GM04503 (cell line): ENCODE results near the gene KCNJ5.

Experiments used
- DNase-seq: peaks from one replicate; pipeline ENCODE4 v3.0.0-alpha.2; 2012; ENCODE audit warnings: low read depth

The KCNJ5 gene

DNA sequence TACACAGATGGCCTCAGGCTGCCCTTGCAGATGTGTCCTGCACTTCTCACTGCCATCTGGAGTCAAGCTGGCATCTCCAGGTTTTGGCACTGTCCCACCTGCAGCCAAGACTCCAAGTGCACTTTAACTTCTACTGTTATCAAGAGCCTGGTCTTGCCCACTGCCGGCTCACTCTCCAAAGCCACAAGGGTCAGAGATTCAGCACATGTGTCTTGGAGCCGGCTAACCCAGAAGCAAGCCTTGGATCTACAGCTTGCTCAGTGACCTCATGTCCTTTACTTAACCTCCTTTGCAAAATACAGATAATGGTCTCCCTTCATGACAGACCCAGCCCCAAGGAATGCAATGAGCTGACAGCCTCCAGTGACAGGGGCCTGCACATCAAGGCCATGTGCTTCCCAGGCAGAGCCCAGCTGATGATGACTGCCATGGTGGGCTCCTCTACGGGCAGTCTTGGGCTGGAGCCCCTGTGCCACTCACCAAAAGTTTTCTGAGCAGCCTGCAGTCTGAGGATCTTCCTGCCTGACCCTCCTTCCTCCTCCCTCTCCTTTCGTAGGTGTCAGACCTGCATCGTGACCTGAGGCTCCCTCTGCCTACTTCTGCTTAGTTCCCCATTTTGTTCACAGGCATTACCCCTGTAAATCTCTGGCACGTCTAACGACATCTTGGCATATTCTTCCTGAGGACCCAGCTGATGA, 42.5 kb downstream of the KCNJ5 start:
- DNase-seq = no peak

GRCh38 chr11:128934351-128934750, 43.2 kb downstream of the KCNJ5 start:
- no peak for DNase-seq

DNA sequence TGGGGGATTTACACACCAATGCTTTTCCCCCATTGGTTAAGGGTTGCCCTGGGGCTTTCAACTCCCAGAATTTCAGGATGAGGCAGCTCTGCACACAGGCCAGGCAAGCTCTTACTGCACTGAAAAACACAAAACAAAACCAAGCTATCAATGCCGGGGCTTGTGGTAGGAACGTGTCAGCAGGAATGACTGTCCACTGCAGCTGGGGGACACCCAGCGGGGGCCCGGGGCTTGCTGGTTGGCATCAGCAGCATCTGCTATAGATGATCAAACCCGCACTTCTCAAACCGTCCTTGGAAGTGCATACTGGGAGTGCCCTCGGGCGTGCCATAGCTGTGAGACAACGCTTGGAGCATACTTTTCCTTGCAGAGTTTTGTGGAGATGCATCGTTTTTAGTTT, 43.8 kb downstream of the KCNJ5 start:
- no peak for DNase-seq

DNA sequence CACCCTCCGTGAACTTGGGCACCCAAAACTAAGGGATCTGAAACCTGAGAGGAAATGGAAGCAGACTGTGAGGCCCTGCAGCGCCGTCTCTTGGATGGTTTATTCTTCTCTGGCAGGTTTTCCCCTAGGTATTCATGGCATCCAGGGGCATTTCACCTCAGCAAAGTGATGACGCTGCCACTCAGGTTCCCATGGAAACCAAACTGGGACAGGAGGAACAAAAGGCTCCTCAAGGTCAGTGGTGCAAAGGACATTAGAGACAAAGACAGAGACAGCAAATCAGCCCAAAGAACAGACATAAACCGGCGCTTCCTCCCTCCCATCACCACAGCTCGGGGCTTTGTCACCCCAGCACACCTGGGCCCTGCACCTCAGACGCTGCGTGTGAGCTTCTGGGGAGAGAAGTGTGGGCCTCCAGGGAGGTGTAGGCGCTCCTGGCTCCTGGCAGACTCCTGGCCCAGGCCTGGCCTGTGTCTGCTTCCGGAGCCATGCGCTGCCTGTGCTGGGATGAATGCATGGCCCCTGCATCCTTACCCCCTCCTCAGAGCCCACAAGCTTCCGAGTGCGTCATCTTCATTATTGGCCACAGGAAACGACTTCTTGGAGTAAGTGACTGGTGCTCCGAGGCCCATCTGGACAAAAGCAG, 45.6 kb downstream of the KCNJ5 start:
- DNase-seq = no peak

DNA sequence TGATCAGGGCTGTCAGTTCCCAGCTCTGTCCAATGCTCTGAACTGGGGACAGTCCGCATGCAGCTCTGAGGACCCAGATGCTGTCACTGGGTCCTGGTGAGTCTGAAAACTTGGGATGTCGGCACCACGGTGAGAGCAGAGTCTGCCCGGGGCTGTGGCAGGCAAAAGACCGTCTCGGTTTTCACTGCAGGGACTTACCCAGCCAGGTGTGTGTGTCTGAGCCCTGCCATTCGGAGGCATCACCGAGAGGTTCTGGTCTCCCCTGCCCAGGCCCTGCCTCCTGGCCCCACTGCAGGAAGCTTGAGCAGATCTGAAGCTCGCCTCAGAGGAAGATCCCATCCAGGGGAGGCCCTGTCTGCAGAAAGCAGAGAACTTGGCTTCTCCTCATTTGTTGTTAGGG, 46.3 kb downstream of the KCNJ5 start:
- no peak for DNase-seq

DNA sequence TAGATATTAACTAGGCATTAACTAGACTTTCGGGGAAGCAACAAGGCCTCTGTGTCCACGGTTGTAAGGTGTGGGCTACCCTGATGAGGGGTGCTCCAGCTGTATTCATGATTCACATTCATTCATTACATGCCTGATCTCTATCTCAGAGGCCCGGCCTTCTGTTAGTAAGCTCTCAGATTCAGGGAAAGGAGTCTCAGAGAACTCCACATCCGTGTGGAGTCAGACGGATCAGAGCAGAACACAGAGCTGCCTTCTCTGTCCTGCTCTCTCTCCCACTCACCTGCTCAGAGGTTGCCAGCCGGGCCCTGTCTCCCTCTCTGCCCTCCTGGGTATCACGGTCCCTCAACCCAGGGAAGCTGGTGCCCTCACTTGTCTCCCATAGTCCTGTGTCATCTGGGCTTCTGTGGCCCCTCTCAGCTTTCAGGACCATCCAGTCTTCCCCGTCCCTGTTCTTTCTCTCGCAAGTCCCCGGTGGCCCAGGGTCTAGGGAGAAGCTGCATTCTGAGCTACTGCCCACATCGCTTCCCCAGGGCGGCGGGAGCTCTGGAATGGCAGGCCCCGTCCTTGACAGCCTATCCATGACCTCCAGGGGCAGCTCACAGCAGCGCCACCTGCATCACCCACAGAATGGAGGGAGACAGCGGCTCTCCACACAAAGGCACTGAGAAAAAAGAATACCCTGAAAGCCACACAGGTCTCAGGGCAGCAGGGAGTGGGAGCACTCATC, 47.2 kb downstream of the KCNJ5 start:
- no peak for DNase-seq

DNA sequence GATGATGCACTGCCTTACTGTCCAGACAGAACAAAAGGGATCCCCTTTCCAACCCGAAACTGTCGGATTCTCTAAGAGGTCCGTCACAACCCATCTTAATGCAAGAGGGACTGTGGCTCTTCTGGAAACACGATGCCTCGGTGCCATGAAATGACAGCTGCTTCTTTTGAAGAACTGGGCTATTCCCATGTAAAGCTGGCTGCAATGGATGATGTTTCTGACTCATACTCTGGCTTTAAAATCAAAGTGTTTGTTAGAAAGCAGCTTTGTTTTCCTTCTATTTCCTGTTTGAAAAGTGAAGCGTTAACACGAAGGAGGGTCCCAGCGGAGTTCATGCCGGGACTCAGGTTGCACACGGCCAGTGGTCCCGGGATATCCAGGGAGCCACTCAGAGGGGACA, 48.4 kb downstream of the KCNJ5 start:
- DNase-seq = no peak

- no peak for DNase-seq
These were observed 49.0 kb downstream of the KCNJ5 start for GRCh38 chr11:128940156-128940555.

- DNase-seq = no peak
These were observed 49.4 kb downstream of the KCNJ5 start for GRCh38 chr11:128940603-128941002.

DNA sequence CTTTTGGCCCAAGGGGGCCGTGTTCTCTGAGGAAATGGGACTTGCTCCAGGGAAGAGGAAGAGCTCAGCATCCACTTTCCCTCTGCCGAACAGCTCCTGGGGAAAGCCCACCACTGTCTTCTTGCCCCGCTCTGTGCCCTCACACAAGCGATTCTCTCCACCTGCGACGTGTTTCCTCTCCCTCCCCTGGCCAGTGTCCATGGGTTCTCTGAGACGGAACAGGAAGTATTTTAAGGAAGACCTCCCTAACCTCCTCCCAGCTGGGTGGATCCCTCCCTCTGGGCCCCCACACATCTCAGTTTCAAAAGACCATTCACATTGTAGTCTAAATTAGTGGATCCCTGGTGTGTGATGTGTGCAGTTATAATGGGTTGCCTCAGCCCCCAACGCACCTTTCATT, 50.0 kb downstream of the KCNJ5 start:
- DNase-seq = no peak

DNA sequence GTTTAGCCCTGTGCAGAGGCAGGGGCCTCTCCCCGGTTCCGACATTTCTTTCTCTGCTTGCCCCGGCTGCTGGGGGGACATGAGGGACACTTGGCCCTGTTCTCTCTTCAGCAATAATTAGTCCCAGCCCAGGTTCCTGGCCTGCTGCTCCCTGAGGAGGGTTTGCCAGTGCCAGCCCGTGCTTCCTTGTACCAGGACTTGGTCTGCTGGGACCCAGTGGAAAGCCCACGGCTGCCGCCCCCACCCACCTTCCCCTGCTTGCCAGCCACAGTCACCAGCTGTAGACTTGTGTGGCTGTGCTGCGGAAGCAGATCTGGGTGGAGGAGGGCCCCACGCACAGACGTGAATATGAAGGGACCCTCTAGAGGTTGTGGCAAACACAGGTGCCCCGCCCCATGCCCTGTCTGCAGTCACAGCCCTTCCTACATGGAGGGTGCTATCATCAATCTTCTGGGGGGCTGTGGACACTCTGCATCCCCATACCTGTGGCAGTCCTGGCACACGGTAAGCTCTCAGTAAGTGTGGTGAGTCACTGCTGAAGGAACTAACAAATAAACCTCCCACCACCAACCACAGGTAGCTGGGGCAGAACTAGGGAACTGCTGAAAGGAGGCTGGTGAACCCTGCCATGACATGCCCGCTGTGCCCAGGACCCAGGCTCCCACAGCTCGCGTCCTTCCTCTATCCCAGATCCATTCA, 50.6 kb downstream of the KCNJ5 start:
- DNase-seq = no peak

DNA sequence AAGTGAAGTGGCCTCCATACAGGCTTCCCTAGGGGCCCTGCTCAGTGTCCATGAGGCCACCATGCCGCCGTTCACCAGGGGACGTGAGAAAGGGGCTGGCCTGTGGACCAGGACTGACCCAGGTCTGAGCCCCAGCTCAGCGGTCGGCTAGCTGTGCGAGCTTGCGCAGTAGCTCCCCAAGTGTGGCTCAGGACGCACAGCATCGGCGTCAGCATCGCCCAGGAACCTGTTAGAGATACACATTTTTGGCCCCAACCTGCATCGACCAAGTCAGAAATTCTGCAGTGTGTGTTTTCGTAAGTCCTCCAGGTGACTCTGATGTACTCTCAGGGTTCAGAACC, 51.1 kb downstream of the KCNJ5 start:
- no peak for DNase-seq

DNA sequence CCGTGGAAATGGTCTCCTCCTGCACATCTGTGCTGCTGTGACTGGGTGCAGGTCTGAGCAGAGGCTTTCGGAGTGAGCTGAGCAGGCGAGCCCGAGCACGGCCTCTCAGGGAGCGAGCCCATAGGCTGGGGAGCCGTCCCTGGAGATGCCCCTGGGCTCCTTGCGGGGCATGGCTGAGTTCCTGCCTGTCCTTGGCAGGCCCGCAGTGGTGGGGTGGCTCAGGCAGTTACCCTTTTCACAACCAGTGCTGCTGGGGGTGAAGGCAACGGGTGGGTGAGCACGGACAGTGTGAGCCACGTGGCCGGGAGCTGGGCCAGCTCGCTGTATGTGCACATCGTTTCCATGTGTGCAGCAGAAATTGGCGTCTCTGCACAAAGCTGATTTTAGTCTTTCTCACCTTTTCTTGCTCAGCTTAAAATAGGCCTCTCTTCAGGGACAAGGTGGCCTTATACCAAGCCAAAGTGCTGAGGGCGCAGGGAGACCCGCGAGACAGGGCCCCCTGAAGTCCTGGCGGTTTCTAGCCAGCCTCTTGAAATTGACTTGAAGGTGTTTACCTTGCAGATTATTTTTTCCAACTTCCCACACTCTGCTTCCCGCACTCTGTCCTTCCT, 51.8 kb downstream of the KCNJ5 start, which contains the start of gene TP53AIP1:
Gene TP53AIP1, minus strand, starts transcription at position 55 of the 611 bp plus-strand sequence. CDS start 5,053 bp downstream, outside the sequence.
- no peak for DNase-seq

DNA sequence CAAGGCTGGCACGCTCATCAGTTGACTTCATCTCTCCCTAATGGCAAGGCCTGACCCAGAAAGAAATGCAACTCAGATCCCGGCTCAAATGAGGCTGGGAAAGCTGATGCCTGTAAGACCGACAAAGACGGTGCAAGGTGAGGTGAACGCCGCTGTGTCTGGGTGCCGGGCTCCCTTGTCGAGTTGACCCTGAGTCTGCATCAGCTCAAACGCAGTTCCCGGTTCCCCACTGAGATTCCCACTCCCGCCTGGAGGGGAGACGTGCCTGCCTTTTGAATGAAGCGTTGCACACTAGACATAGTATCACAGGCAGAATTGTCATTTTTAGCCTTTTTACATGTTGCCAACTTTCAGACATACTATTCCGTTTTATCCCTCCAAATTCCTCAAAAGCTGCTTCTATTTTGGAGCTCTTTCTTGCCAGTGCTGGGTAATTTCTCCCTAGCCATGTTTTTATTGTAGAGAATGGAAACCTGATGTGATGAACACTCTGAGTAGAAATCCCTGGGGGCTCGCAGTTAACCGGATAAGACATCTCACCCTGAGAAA, 52.3 kb downstream of the KCNJ5 start:
- no peak for DNase-seq

DNA sequence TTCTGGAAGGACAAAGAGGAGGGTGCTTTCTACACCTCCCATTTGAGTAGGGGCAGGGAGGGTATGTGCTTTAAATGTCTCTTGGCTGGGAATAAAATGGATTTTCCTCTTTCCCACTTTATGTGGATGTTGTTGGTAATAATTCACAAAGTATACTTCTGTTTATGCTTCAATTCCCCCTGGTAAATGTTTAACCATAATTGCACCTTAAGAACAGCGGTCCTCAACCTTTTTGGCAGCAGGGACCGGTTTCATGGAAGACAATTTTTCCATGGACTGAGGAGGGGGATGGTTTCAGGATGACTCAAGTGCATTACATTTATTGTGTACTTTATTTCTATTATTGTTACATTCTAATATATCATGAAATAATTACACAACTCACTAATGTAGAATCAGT, 55.5 kb downstream of the KCNJ5 start:
- DNase-seq = no peak

GRCh38 chr11:128947773-128948172, 56.6 kb downstream of the KCNJ5 start:
- DNase-seq = no peak

DNA sequence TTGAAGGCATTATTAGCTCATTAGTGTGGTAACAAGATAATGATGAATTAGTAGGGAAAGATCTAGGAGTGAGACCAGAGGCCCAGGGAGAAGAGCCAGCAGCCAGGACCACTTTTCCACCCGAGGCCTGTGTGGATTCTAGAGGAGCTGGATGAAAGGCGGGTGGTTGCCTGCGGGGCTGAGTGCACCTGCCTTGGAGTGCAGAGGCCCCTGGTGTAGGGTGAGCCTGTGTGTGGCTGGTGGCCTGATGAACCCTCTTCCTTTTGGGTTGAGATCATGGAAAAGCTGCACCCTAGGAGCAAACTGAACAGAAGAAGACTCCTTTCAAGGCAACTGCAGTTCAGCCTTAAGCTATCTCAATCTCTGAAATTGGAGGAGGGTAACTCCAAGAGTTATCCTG, 57.4 kb downstream of the KCNJ5 start:
- DNase-seq = no peak

DNA sequence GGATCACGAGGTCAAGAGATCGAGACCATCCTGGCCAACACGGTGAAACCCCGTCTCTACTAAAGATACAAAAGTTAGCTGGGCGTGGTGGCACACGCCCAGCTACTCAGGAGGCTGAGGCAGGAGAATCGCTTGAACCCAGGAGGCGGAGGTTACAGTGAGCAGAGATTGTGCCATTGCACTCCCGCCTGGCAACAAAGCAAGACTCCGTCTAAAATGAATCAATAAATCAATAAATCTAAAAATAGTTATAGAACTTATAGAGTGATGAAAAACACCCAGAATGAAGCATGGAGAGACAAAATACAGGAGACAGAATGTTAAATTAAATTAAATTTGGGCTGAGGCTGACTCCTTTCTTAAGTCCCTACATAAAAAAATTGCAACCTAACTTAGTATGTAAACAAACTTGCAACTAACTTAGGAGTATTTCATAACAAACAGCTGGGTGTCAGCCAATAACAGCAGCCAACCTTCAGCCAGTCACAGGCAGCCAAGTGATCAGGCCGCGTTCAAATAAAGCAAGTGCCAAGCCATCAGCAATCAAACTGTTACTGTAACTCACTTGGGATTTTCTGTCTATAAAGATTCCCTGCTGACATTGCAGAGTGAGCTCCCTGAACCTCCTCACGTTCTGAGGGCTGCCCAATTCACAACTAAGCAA, 58.8 kb downstream of the KCNJ5 start:
- no peak for DNase-seq

- no peak for DNase-seq
These were observed 62.0 kb downstream of the KCNJ5 start for GRCh38 chr11:128953151-128953550.

GRCh38 chr11:128955636-128956035, 64.5 kb downstream of the KCNJ5 start:
- no peak for DNase-seq

DNA sequence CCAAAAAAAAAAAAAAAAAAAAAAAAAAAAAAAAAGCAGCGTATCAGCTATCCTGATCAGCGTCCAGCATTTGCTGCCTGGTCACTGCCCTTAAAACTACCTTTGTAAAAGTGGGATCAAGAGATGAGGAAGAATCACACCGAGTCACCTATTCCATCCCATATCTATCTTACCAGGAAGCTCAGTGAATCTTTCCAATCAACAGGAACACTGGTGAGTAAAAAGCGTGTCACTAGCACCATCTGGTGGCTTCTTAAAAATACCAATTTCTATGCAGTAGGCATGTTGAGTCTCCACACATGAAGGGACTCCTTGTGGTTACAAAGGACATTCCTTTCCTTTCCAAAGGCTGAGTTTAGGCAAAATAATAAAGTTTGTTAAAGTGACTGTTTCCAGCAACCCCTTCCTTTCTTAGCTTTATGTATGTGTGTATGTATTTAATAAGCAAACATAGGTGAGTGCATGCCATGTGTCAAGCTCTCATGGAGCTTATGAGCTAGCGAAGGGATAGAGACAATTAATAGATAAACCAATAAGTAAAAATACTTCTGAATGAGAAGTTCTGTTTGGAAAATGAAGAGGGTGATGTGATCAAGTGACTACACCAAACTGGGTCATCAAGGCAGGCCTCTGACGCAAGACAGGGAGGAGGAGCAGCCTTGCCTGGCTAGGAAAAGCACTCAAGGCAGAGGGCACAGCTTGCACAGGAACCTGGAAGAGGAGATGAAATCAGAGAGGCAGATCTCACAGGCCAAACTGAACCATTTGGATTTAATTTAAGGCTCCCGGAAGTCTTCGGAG, 65.4 kb downstream of the KCNJ5 start:
- DNase-seq = peak; percentile 41
